Dendritic cell treated with granulocyte-macrophage colony-stimulating factor and Interleukin-4, amounts not matched to agents 40 ng/mL and 50 ng/mL, for 4 days (primary cell): ENCODE measurements around the gene PAMR1.
"Not testable (repeated sequence)": the region's sequence is repeated elsewhere in the genome, so short reads cannot be mapped to it uniquely, and the experiment has no call there.

ENCODE experiments used
- H3K27ac Mint-ChIP-seq: one replicate; pipeline ENCODE4 v1.8.0; 2022; ENCODE audit warnings: mild to moderate bottlenecking, mixed read lengths
- H3K27me3 Mint-ChIP-seq: one replicate; pipeline ENCODE4 v1.8.0; 2022; ENCODE audit warnings: mild to moderate bottlenecking, mixed read lengths
- H3K36me3 Mint-ChIP-seq: one replicate; pipeline ENCODE4 v1.8.0; 2022; ENCODE audit warnings: low read depth, mixed read lengths
- H3K4me1 Mint-ChIP-seq: one replicate; pipeline ENCODE4 v1.8.0; 2022; ENCODE audit warnings: low read depth, mixed read lengths
- H3K4me3 Mint-ChIP-seq: one replicate; pipeline ENCODE4 v1.8.0; 2022; ENCODE audit warnings: mild to moderate bottlenecking, moderate library complexity, mixed read lengths
- H3K9me3 Mint-ChIP-seq: one replicate; pipeline ENCODE4 v1.8.0; 2022; ENCODE audit warnings: mixed read lengths
- intact Hi-C: fragments of 100-400 bp; cut with micrococcal nuclease; formaldehyde crosslinking; loops from one replicate; pipeline ENCODE4 v1.15.0; 2022

The PAMR1 gene

GRCh38 chr11:35552616-35553015 lies 27.2 kb upstream of the PAMR1 start:
- Mint-ChIP-seq H3K27me3 (peaks cover 17% of the 10 kb centered on the region), H3K9me3 (no peaks in the 10 kb centered on the region), H3K36me3 (no peaks in the 10 kb centered on the region), H3K4me3 (no peak overlapping the region), H3K27ac (no peak overlapping the region), H3K4me1 (no peaks in the 10 kb centered on the region)
- intact Hi-C loops: no loop called here

DNA sequence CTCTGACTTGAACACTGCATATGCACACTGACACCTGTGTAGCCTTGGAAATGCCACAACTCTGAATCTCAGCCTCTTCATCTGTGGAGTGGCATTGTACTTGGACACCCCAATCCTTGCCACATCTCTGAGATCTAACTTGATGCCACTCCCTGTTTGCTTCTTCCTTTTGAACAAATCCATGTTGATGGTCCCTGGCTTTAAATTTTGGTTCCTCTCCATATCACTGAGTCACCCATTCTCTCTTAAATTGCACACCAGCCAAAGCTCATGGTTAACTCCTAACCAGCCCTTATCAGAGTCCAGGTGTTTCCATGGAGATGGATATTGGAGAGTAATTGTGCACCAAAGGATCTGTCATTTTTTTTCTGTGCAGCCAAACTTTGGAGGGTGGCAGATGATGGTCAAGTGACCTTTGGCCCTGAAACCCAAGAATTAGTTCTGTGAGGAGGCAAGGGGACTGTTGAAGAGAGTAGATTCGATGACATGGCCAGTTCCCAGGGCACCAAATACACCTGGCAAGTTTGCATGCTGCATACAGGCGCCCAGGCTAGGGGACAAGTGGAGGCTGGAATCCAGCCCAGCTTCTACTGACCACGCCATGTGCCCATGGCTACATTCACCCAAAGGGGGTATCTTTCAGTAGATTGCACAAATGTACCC lies 25.1 kb upstream of the PAMR1 start:
- H3K36me3 Mint-ChIP-seq: no peaks in the 10 kb centered on the region
- no peak overlapping the region for H3K4me3 Mint-ChIP-seq
- peaks cover 16% of the 10 kb centered on the region for H3K27me3 Mint-ChIP-seq
- no peaks in the 10 kb centered on the region for H3K9me3 Mint-ChIP-seq
- no peak overlapping the region for H3K27ac Mint-ChIP-seq
- intact Hi-C loops: no loop called here
- H3K4me1 Mint-ChIP-seq: no peaks in the 10 kb centered on the region

GRCh38 chr11:35549787-35550186 lies 24.4 kb upstream of the PAMR1 start:
- H3K27me3 Mint-ChIP-seq: peaks cover 16% of the 10 kb centered on the region
- no peak overlapping the region for H3K27ac Mint-ChIP-seq

GRCh38 chr11:35548925-35549561 lies 23.6 kb upstream of the PAMR1 start:
- Mint-ChIP-seq H3K4me1 (no peaks in the 10 kb centered on the region), H3K36me3 (no peaks in the 10 kb centered on the region), H3K27me3 (peaks cover 13% of the 10 kb centered on the region), H3K4me3 (no peak overlapping the region), H3K9me3 (no peaks in the 10 kb centered on the region), H3K27ac (no peak overlapping the region)
- intact Hi-C loops: no loop called here

More at GRCh38 chr11:35549787-35550186, 24.4 kb upstream of the PAMR1 start:
- Mint-ChIP-seq H3K9me3 (no peaks in the 10 kb centered on the region), H3K4me3 (no peak overlapping the region), H3K36me3 (no peaks in the 10 kb centered on the region), H3K4me1 (no peaks in the 10 kb centered on the region)
- intact Hi-C loops: no loop called here

DNA sequence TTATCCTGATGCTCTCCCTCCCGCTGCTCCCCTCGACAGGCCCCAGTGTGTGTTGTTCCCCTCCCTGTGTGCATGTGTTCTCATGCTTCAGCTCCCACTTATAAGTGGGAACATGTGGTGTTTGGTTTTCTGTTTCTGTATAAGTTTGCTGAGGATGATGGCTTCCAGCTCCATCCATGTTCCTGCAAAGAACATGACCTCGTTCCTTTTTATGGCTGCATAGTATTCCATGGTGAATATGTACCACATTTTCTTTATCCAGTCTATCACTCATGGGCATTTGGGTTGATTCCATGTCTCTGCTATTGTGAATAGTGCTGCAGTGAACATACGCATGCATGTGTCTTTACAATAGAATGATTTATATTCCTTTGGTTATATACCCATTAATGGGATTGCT lies 22.6 kb upstream of the PAMR1 start:
- H3K27ac Mint-ChIP-seq, H3K4me1 Mint-ChIP-seq, H3K9me3 Mint-ChIP-seq, intact Hi-C loops, H3K4me3 Mint-ChIP-seq, H3K36me3 Mint-ChIP-seq: not testable (repeated sequence)
- peaks cover 13% of the 10 kb centered on the region for H3K27me3 Mint-ChIP-seq

- intact Hi-C loops: no loop called here
- H3K4me1 Mint-ChIP-seq: no peaks in the 10 kb centered on the region
- H3K27ac Mint-ChIP-seq: no peak overlapping the region
- H3K9me3 Mint-ChIP-seq: no peaks in the 10 kb centered on the region
- peaks cover 13% of the 10 kb centered on the region for H3K27me3 Mint-ChIP-seq
- H3K36me3 Mint-ChIP-seq: no peaks in the 10 kb centered on the region
- no peak overlapping the region for H3K4me3 Mint-ChIP-seq
Observed at GRCh38 chr11:35546317-35546716, 20.9 kb upstream of the PAMR1 start.

DNA sequence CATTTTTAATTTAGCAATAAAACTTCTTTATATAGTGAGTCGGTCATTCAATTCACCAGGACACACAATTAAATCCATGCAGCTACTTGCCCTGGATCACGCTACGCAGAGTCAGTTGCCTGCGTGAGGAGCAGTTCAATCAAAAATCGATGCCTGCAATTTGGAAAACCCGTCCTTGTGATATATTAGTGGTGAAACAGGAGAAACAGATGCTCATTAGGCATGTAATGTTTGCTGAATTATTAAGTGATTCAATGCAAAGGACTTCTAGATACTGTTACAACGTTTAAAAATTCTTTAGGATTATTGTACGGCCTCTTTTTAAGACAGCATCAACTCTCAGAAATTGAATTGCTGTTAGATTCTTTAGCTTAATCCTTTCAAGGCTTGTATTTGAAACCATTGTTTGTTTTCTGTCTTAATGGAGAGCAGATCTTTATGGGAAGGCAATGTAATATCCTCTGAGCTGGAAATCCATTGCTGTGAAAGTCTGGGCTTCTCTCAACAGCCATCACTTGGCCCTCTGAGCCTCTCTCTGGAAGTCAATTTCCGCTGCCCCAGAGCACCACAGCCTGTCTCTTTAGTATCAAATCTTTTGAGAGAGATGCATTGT lies 20.1 kb upstream of the PAMR1 start:
- no peaks in the 10 kb centered on the region for H3K36me3 Mint-ChIP-seq
- H3K27ac Mint-ChIP-seq: no peak overlapping the region
- H3K9me3 Mint-ChIP-seq: no peaks in the 10 kb centered on the region

DNA sequence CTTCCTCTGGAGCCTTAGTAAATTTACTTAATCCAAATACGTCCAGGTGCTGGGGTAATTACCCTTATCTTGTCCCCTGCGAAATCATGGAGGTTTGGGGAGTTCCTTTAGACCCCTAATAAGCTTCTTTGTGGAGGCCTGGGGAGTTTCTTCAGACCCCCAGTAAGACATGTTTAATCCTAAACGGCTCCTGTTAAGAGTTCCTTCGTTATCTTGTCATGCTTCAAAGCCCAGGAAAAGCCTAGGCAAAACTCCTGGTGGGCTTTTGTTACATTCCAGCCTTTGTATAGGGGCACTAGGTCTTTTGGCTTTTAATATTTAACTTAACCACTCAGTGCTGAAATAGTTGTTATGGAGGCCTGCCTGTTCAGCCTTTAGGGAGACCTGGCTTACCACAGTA lies 18.1 kb upstream of the PAMR1 start:
- H3K36me3 Mint-ChIP-seq: no peaks in the 10 kb centered on the region
- no peak overlapping the region for H3K4me3 Mint-ChIP-seq
- H3K4me1 Mint-ChIP-seq: no peaks in the 10 kb centered on the region
- H3K27ac Mint-ChIP-seq: no peak overlapping the region
- no peaks in the 10 kb centered on the region for H3K9me3 Mint-ChIP-seq
- peaks cover 8% of the 10 kb centered on the region for H3K27me3 Mint-ChIP-seq
- intact Hi-C loops: no loop called here

More for the DNA sequence above, 20.1 kb upstream of the PAMR1 start:
- peaks cover 13% of the 10 kb centered on the region for H3K27me3 Mint-ChIP-seq
- intact Hi-C loops: no loop called here
- H3K4me3 Mint-ChIP-seq: no peak overlapping the region
- no peaks in the 10 kb centered on the region for H3K4me1 Mint-ChIP-seq

DNA sequence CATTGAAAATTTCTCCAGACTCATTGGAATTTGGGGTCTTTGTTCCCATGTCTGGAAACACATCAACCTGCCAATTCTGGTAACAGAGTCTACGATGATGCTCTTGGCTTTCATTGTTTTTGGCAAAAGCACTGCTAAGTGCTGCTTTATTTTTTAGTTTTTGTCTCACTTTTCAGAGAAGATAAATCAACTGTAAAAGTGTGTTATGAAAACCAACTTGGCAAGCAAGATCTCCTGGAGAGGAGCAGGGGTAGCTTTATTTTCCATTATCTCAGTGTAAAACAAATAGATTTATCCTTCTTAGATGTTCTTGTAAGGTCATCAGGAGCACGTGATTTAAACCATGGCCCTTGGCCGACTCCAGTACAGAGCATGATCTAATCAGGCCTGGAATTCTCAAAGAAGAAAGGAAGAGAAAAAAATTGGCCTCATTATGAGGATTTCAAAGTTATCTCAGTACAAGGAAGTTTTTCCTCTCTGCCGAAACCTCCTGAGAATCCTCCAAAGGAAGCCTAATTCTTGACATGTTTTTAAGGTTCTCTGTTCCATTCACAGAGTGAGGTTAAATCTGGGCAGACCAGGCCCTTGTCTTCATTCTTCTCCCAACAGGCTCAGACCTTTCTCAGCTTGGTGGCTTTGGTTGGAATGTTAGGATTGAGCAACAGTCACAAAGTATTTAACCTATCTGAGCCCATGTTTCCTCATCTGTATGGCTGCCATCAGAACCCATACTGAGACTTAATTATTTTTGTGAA lies 16.4 kb upstream of the PAMR1 start:
- Mint-ChIP-seq H3K4me1 (no peaks in the 10 kb centered on the region), H3K27me3 (peaks cover 10% of the 10 kb centered on the region), H3K27ac (no peak overlapping the region)

GRCh38 chr11:35540526-35540925 lies 15.1 kb upstream of the PAMR1 start:
- no peak overlapping the region for H3K4me3 Mint-ChIP-seq

More for the DNA sequence above, 16.4 kb upstream of the PAMR1 start:
- no peaks in the 10 kb centered on the region for H3K9me3 Mint-ChIP-seq
- no peak overlapping the region for H3K4me3 Mint-ChIP-seq
- intact Hi-C loops: no loop called here
- H3K36me3 Mint-ChIP-seq: no peaks in the 10 kb centered on the region

DNA sequence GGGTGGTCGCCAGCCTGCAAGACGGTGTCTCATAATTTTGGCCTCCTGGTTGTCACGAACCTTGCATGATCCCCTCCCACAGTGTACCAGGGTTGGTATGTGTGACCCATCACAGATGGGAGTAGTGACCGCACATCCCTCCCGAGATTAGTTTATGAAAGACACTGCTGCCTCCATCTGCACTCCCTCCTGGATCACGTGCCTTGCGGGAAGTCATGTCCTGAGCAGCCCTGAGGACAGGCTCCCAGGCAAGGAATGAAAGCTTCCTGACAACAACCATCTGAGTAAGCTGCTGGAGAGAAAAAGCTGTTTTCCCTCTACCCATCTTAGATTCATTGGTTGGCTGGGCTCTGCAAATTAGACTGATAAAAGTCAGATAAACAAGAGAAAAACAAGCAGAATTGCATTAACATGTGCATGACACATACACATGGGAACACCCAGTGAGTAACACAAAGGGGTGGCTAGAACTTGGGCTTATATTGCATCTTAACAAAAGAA lies 14.4 kb upstream of the PAMR1 start:
- Mint-ChIP-seq H3K9me3 (no peaks in the 10 kb centered on the region), H3K27me3 (peaks cover 13% of the 10 kb centered on the region), H3K4me1 (no peaks in the 10 kb centered on the region), H3K27ac (no peak overlapping the region), H3K4me3 (no peak overlapping the region), H3K36me3 (no peaks in the 10 kb centered on the region)
- intact Hi-C loops: no loop called here

More at GRCh38 chr11:35540526-35540925, 15.1 kb upstream of the PAMR1 start:
- intact Hi-C loops: no loop called here
- Mint-ChIP-seq H3K27ac (no peak overlapping the region), H3K27me3 (peaks cover 11% of the 10 kb centered on the region), H3K9me3 (no peaks in the 10 kb centered on the region), H3K36me3 (no peaks in the 10 kb centered on the region), H3K4me1 (no peaks in the 10 kb centered on the region)

DNA sequence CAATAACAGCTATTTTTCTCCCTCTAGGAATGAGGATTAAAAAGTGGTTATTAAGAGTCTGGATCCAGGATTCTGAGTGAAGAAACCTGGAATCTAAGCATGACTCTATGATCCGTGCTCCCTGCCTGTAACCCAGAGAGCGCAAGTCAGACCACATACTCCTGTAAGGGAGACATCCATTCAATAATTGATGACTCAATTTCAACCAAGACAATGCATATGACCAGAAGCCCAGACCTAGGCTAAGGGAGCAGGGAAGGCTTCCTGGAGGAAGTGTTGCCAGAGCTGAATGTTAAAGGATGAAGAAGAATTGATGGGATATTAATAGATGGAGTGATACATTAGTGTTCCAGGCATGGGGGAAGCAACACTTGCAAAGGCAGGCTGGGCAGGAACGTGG lies 13.8 kb upstream of the PAMR1 start:
- H3K27me3 Mint-ChIP-seq: peaks cover 13% of the 10 kb centered on the region
- no peaks in the 10 kb centered on the region for H3K36me3 Mint-ChIP-seq
- intact Hi-C loops: no loop called here
- H3K9me3 Mint-ChIP-seq: no peaks in the 10 kb centered on the region
- no peaks in the 10 kb centered on the region for H3K4me1 Mint-ChIP-seq
- H3K27ac Mint-ChIP-seq: no peak overlapping the region
- no peak overlapping the region for H3K4me3 Mint-ChIP-seq

- H3K27me3 Mint-ChIP-seq: peaks cover 17% of the 10 kb centered on the region
- H3K27ac Mint-ChIP-seq: no peak overlapping the region
- intact Hi-C loops: no loop called here
- no peaks in the 10 kb centered on the region for H3K36me3 Mint-ChIP-seq
- H3K4me1 Mint-ChIP-seq: no peaks in the 10 kb centered on the region
- H3K9me3 Mint-ChIP-seq: no peaks in the 10 kb centered on the region
- no peak overlapping the region for H3K4me3 Mint-ChIP-seq
Observed at GRCh38 chr11:35536470-35536869, 11.1 kb upstream of the PAMR1 start.

DNA sequence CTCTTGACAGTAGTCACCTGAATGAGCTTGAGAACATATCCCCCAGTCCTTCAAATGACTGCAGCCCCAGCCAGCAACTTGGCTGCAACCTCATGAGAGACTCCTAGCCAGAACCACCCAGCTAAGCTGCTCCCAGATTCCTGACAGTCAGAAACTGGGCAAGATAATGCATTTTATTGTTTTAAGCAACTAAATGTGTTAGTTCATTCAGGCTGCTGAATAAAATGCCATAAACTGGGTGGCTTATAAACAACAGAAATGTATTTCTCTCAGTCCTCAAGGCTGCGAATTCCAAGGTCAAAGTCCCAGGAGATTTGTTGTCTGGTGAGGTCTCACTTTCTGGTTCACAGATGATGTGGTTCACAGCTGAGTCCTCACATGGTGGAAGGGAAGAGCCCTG lies 5.8 kb upstream of the PAMR1 start:
- intact Hi-C loops: no loop called here
- no peaks in the 10 kb centered on the region for H3K4me1 Mint-ChIP-seq
- no peaks in the 10 kb centered on the region for H3K36me3 Mint-ChIP-seq
- no peaks in the 10 kb centered on the region for H3K9me3 Mint-ChIP-seq
- H3K4me3 Mint-ChIP-seq: no peak overlapping the region
- peaks cover 41% of the 10 kb centered on the region for H3K27me3 Mint-ChIP-seq
- H3K27ac Mint-ChIP-seq: no peak overlapping the region
